Ishikawa (cell line): ENCODE results near the gene ACYP1.
A peak's percentile ranks its signal among the peaks of the same experiment; 100 is the strongest.

Experiments
- CEBPB ChIP-seq: IDR thresholded peaks from 2 replicates; pipeline ENCODE4 v1.6.1; 2012
- CREB1 ChIP-seq: IDR thresholded peaks from 2 replicates; pipeline ENCODE4 v1.6.1; 2012; ENCODE audit warnings: low read depth
- EGR1 ChIP-seq: IDR thresholded peaks from 2 replicates; pipeline ENCODE4 v1.6.1; 2012
- EP300 ChIP-seq: IDR thresholded peaks from 2 replicates; pipeline ENCODE4 v1.6.1; 2012; ENCODE audit warnings: borderline replicate concordance
- FOXM1 ChIP-seq: IDR thresholded peaks from 2 replicates; pipeline ENCODE4 v1.6.1; 2012; ENCODE audit warnings: low read depth, borderline replicate concordance
- MAX ChIP-seq: IDR thresholded peaks from 2 replicates; pipeline ENCODE4 v1.6.1; 2012
- NFIC ChIP-seq: IDR thresholded peaks from 2 replicates; pipeline ENCODE4 v1.6.1; 2012
- RAD21 ChIP-seq: IDR thresholded peaks from 2 replicates; pipeline ENCODE4 v1.6.1; 2012; ENCODE audit warnings: low read depth
- REST ChIP-seq: IDR thresholded peaks from 2 replicates; pipeline ENCODE4 v1.6.1; 2012; ENCODE audit warnings: low read depth, mild to moderate bottlenecking
- TAF1 ChIP-seq: IDR thresholded peaks from 2 replicates; pipeline ENCODE4 v1.6.1; 2012; ENCODE audit warnings: low read depth, mild to moderate bottlenecking
- TCF12 ChIP-seq: IDR thresholded peaks from 2 replicates; pipeline ENCODE4 v1.6.1; 2012; ENCODE audit warnings: low read depth
- TEAD4 ChIP-seq: IDR thresholded peaks from 2 replicates; pipeline ENCODE4 v1.6.1; 2012
- USF1 ChIP-seq: IDR thresholded peaks from 2 replicates; pipeline ENCODE4 v1.6.1; 2012
- YY1 ChIP-seq: IDR thresholded peaks from 2 replicates; pipeline ENCODE4 v1.6.1; 2012; ENCODE audit warnings: low read depth
- ZBTB7A ChIP-seq: IDR thresholded peaks from 2 replicates; pipeline ENCODE4 v1.6.1; 2012; ENCODE audit warnings: low read depth

Gene ACYP1

GRCh38 chr14:75023108-75023507 is 40.7 kb downstream of the ACYP1 start:
- no peak for TF ChIP-seq CEBPB
- TF ChIP-seq TAF1 = no peak
- TF ChIP-seq REST = no peak
- no peak for TF ChIP-seq CREB1
- no peak for TF ChIP-seq EGR1
- TF ChIP-seq FOXM1 = no peak
- TF ChIP-seq TCF12 = no peak
- no peak for TF ChIP-seq YY1
- no peak for TF ChIP-seq NFIC
- no peak for TF ChIP-seq ZBTB7A
- TF ChIP-seq TEAD4 = no peak
- no peak for TF ChIP-seq USF1
- TF ChIP-seq MAX = no peak
- no peak for TF ChIP-seq EP300
- no peak for TF ChIP-seq RAD21

- TF ChIP-seq RAD21 = peak; percentile 49
- no peak for TF ChIP-seq NFIC
Measured at GRCh38 chr14:75022655-75023054, 41.2 kb downstream of the ACYP1 start.

GRCh38 chr14:75018694-75019093 is 45.1 kb downstream of the ACYP1 start:
- TF ChIP-seq ZBTB7A (no peak), TAF1 (no peak), YY1 (no peak), RAD21 (no peak), EP300 (no peak), EGR1 (no peak), TCF12 (no peak), NFIC (no peak), TEAD4 (no peak), REST (no peak), USF1 (no peak), CEBPB (no peak)

GRCh38 chr14:75016815-75017214 is 47.0 kb downstream of the ACYP1 start:
- no peak for TF ChIP-seq USF1
- no peak for TF ChIP-seq TEAD4
- TF ChIP-seq TAF1 = no peak
- TF ChIP-seq MAX = no peak
- no peak for TF ChIP-seq TCF12
- TF ChIP-seq EP300 = no peak
- TF ChIP-seq CEBPB = no peak
- TF ChIP-seq REST = no peak
- TF ChIP-seq EGR1 = no peak
- no peak for TF ChIP-seq RAD21
- no peak for TF ChIP-seq YY1
- no peak for TF ChIP-seq NFIC
- no peak for TF ChIP-seq FOXM1
- TF ChIP-seq ZBTB7A = no peak
- no peak for TF ChIP-seq CREB1
